Measurements from ENCODE around the gene SP2.
A peak's percentile ranks its signal among the peaks of the same experiment; 100 is the strongest.

The SP2 gene

DNA sequence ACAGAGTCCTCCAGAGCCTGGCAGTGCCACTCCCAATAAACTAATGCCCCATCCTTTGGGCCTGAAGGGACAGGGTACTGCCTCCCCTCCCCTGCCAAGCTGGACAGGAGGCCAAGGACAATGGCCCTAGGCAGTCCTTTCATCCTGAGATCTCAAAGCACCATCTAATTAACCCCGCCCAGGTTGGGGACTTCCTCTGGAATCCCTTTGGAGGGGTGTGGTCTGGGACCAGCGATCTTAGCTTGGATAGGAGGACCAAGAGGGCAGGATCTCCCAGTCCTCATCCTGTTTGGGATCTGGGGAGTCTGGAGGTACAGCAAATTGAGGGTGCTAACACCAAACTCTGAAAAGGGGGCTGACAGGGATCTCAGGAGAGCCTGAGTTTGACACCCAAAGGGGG lies 26.9 kb upstream of the SP2 start:
- H3K9ac ChIP-seq, result no peak overlapping the region
- no peak overlapping the region for H3K4me2 ChIP-seq
- H3K27ac ChIP-seq, result no peak overlapping the region
- no peaks in the 10 kb centered on the region for H3K9me3 ChIP-seq
- no peaks in the 10 kb centered on the region for H3K4me1 ChIP-seq
- H3K4me3 ChIP-seq, result no peak overlapping the region
- no peaks in the 10 kb centered on the region for H4K20me1 ChIP-seq
- no peaks in the 10 kb centered on the region for H3K36me3 ChIP-seq
- TF ChIP-seq Cebpa-rat (IDR thresholded peaks at IDR 0.05), result no peak
- peaks cover 12% of the 10 kb centered on the region; the same call in 1 of the 2 replicates for H3K27me3 ChIP-seq

DNA sequence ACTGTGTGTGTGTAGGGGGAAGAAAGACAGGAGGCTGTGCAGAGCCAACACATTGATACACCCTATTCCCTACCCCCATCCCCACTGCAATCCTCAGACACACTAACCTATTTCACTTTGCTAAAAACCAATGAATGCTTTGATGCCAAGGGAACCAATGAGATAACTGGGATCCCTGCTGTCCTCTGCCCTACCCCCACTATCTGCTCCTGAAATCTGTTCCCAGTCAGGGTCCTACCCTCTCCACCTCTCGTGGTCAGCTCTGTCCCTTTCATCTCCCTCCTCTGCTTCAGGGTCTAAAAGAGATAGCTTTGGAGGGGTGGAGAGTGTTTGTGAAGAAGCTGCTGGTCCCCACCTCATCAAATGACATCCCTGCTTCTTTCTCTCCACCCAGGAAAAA lies 26.0 kb upstream of the SP2 start:
- H3K4me3 ChIP-seq, result no peak overlapping the region
- H3K9me3 ChIP-seq, result no peaks in the 10 kb centered on the region
- no peaks in the 10 kb centered on the region for H3K4me1 ChIP-seq
- no peak overlapping the region for H3K27ac ChIP-seq
- H3K36me3 ChIP-seq, result no peaks in the 10 kb centered on the region
- no peaks in the 10 kb centered on the region for H4K20me1 ChIP-seq
- TF ChIP-seq Cebpa-rat (IDR thresholded peaks at IDR 0.05), result no peak
- no peak overlapping the region for H3K9ac ChIP-seq
- H3K27me3 ChIP-seq, result peaks cover 12% of the 10 kb centered on the region
- H3K4me2 ChIP-seq, result no peak overlapping the region

DNA sequence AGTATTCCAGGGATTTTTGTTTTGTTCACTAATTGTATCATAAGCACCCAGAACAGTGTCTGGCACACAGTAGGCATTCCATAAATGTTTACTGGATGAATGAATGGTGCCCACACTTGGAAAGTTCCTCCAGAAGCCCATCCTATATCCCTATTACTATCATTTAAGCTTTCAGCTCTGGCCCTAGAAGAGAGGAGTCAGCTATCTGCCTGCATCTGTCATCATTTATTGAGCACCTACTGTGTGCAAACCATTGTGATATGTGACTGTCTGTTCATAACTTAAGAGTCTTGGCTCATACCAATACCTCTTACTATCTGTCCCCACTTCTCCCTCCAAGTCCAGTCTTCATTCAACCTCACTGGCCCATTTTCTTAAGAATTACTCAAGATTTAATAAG lies 25.0 kb upstream of the SP2 start:
- Histone ChIP-seq H3K27me3 (peaks cover 12% of the 10 kb centered on the region), H3K4me3 (no peak overlapping the region), H3K4me1 (no peaks in the 10 kb centered on the region), H3K9me3 (no peaks in the 10 kb centered on the region), H3K36me3 (no peaks in the 10 kb centered on the region), H3K4me2 (no peak overlapping the region), H4K20me1 (no peaks in the 10 kb centered on the region), H3K27ac (no peak overlapping the region), H3K9ac (no peak overlapping the region)
- no peak for TF ChIP-seq Cebpa-rat (IDR thresholded peaks at IDR 0.05)

DNA sequence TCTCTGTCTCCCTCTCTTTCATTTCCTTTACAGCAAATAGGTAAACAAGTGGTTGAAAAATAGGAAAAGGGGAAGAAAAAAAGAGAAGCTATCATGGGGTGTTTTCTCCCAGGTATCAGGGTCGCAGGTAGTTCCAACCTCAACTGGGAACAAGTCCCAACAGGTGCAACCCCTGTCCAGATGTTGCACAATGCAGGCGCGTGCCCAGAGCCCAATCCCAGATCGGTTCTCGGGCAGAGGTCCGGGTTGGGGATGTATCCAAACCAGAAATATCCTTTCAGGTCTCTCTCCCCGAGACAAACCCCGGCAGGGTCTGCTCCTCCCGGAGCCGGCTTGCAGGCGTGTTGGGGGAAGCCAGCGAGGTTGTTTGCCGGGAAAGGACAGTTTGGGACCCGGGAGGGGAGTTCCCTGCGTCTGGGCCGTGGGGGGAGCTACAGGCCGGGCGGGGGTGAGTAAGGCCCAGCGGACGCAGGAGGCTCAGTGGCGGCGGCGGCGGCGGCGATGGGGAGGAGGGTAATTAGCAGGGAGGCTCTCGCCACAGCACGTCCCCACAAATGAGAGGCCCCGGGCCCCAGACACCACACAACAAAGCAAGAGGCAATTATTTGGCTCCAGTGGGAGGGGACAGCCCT lies 23.9 kb upstream of the SP2 start:
- Histone ChIP-seq H3K36me3 (no peaks in the 10 kb centered on the region), H3K9ac (no peak overlapping the region), H3K4me2 (no peak overlapping the region), H3K4me1 (no peaks in the 10 kb centered on the region), H4K20me1 (no peaks in the 10 kb centered on the region), H3K27me3 (peaks cover 12% of the 10 kb centered on the region), H3K27ac (no peak overlapping the region), H3K9me3 (no peaks in the 10 kb centered on the region), H3K4me3 (no peak overlapping the region)
- TF ChIP-seq Cebpa-rat (IDR thresholded peaks at IDR 0.05), result no peak

DNA sequence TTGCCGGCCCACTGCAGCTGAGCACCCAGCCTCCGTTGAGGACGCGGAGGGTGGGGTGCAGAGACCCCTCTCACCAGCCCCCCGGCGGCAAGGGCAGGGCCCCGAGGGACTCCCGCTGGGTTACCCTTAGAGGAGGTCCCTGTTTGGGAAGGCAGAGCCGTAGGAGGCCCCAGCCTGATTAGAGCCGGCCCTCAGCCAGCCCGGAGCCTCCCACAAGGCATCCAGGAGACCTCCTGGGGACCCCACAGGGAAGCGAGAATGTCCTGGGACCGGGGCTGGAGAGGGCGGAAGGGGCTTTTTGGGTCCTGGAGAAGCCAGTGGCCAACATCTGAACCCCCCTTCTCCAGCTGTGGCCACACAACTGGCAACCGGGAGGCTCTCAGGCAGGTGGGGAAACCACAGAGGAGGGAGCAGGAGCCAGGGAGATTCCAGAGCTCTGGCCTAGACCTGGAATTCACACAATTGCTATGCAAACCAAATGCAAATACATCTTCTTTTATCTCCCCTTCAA lies 23.3 kb upstream of the SP2 start:
- no peaks in the 10 kb centered on the region for H4K20me1 ChIP-seq
- no peak overlapping the region for H3K27ac ChIP-seq
- TF ChIP-seq Cebpa-rat (IDR thresholded peaks at IDR 0.05), result no peak
- H3K9me3 ChIP-seq, result no peaks in the 10 kb centered on the region
- no peak overlapping the region for H3K4me3 ChIP-seq
- H3K9ac ChIP-seq, result no peak overlapping the region
- H3K27me3 ChIP-seq, result peaks cover 12% of the 10 kb centered on the region
- H3K4me2 ChIP-seq, result no peak overlapping the region
- no peaks in the 10 kb centered on the region for H3K36me3 ChIP-seq
- peaks cover 5% of the 10 kb centered on the region; the same call in 1 of the 2 replicates for H3K4me1 ChIP-seq

DNA sequence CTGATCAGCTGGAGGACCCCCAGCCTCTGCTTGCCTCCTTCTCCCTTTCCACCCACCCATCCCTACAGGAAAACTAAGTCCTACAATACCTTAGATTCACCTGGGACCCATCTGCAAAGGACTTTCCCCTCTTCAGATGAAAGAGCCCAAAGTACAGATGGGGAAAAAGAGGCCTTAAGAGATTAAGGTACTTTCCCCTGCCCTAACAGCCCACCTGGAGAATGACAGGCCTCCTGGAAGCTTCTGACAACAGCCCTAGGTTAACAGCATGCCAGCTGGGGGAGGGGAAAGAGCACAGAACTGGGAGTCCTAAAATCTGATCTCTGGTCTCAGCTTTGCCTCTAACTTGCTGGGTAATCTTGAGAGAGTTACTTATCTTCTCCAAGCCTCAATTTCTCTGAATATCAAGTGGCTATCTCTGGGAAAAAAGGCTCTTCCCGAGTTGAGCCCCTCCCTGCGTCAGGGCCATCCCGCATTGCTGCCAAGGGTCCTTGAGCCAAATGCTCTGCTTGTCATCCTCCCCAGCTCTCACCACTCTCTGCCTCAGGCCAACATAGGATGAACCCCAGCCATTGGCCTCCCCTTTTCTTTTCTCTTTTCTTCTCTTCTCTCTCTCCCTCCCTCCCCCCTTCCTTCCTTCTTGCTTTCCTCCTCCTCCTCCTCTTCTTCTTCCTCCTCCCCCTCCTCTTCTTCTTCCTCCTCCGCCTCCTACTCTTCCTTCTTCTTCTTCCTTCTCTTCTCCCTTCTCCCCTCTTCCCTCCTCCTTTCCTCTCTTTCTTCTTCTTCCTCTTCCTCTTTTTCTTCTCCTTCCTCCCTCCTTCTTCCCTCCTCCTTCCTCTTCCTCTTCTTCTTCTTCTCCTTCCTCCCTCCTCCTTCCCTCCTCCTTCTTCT lies 22.6 kb upstream of the SP2 start:
- Histone ChIP-seq H3K4me3 (no peak overlapping the region), H3K4me2 (no peak overlapping the region), H3K4me1 (peaks cover 7% of the 10 kb centered on the region; the same call in 1 of the 2 replicates), H3K27me3 (peaks cover 12% of the 10 kb centered on the region), H3K9ac (no peak overlapping the region), H3K36me3 (no peaks in the 10 kb centered on the region), H3K9me3 (no peaks in the 10 kb centered on the region), H4K20me1 (no peaks in the 10 kb centered on the region), H3K27ac (no peak overlapping the region)
- no peak for TF ChIP-seq Cebpa-rat (IDR thresholded peaks at IDR 0.05)

DNA sequence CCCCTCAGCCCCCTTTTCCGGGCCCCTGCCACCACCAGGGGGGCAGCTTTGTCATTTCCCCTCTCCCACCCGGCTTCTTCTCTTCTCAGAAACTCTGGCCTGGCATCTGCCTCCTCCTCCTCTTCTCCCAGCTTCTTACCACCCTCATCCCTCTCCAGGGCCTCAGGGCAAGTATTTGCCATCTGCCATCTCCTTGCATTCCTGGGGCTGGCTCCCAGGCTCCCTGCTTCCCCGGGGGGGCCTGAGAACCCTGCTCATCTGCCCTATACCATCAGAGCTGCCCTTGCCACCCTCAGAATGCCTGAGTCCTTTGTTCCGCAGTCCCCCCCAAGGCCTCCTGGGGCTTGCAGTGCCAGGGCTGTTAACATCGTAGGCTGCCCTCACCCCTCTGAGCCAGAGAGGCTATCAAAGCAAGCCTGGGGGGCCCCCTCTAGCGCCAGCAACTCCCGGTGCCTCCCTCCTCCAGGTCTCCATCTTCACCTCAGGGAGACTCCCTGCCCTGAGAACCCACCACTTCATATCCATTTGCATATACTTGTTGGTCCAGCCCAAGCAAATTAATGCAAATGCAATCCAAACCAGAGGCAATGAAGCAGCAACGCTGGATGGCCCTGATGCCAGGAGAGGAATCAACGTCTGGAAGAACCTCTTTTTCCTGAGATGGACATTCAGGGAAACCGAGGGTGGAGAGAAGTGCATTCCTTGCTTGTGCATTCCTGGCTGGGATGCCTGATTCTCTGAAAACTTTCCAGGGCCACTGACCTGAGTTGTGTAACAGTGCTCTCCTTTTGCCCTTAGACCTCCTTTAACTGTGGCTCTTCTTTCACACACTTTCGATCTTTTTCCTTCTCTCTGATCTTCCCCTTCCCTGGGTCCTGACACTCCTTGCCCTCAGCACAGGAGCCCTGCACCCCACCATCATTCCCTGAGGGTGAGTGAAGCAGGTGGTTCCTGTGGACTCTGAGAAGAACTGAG lies 20.7 kb upstream of the SP2 start:
- Histone ChIP-seq H3K4me2 (no peak overlapping the region), H3K27me3 (peaks cover 12% of the 10 kb centered on the region), H3K9ac (no peak overlapping the region), H3K4me3 (no peak overlapping the region), H3K27ac (no peak overlapping the region), H4K20me1 (no peaks in the 10 kb centered on the region), H3K9me3 (no peaks in the 10 kb centered on the region), H3K4me1 (peaks cover 7% of the 10 kb centered on the region; the same call in 1 of the 2 replicates), H3K36me3 (no peaks in the 10 kb centered on the region)
- no peak for TF ChIP-seq Cebpa-rat (IDR thresholded peaks at IDR 0.05)

DNA sequence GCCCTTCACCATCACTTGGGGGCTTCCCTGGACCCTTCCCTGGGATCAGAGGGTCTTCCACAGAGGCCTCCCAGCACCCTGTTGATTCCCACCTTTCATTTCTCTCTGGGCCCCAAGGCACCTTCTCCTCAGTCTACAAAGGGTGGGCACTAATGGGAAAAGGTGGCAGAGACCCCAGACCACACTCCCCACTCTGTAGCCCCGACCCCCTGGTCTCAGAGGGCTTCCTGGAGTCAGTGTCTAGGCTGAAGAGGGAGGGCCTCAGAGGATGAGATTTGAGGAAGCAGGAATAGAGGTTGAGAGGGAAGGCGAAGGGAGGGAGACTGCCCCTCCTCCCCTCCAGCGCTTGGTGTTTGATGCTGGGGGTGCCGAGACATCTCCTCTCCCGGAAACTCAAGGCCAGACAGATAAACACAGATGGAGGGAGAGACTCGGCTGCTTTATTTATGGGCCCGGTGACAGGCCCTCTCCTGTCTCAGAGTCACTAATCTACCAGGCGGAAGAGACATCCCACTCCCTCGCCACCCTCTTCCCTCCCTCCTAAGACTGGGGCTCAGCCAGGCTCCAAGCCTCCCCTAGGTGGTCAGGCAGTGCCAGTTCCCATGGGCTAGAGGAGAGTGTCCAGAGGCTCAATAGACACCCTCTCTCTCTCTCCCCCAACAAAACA lies 18.5 kb upstream of the SP2 start:
- Histone ChIP-seq H4K20me1 (no peaks in the 10 kb centered on the region), H3K27me3 (peaks cover 7% of the 10 kb centered on the region), H3K4me1 (peaks cover 23% of the 10 kb centered on the region), H3K27ac (no peak overlapping the region), H3K4me3 (no peak overlapping the region), H3K36me3 (no peaks in the 10 kb centered on the region), H3K9me3 (no peaks in the 10 kb centered on the region), H3K9ac (no peak overlapping the region), H3K4me2 (peak overlapping the region; percentile 48)
- no peak for TF ChIP-seq Cebpa-rat (IDR thresholded peaks at IDR 0.05)
